Measurements from ENCODE around the gene DNAJC1. TPM values are rescaled to one million over a fixed set of nuclear protein-coding genes. Genes with fewer than 3 reads are reported as not detected.

DNAJC1 gene
- total RNA-seq, 4 donors from 2014 or later = 37.1 to 41.7 (median 40.1) TPM

DNA sequence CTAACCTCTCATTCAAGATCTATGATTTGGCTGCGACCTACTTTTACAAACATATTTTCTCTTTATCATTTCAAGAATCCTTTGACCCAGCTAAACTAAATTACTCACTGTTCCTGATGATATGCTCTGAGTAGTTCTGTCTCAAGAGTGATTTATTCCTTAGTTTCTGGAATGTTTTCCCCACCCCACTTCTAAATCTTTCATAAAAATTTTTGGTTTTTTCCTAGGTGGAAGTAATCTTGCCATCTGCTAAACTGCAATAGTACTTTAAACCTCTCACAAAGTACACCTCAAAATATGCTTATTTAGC lies 170.8 kb downstream of the DNAJC1 start:
- Histone ChIP-seq H3K4me3 (no peak overlapping the region), H3K36me3 (no peaks in the 10 kb centered on the region), H3K9me3 (peaks cover 0 to 18% (median 8%) of the 10 kb centered on the region in 4 donors), H3K4me1 (no peaks in the 10 kb centered on the region), H3K27ac (no peak overlapping the region), H3K27me3 (no peaks in the 10 kb centered on the region)
- DNase-seq = no peak
- no peak for TF ChIP-seq POLR2A (IDR thresholded peaks at IDR 0.05)
- TF ChIP-seq, protein P1, sequence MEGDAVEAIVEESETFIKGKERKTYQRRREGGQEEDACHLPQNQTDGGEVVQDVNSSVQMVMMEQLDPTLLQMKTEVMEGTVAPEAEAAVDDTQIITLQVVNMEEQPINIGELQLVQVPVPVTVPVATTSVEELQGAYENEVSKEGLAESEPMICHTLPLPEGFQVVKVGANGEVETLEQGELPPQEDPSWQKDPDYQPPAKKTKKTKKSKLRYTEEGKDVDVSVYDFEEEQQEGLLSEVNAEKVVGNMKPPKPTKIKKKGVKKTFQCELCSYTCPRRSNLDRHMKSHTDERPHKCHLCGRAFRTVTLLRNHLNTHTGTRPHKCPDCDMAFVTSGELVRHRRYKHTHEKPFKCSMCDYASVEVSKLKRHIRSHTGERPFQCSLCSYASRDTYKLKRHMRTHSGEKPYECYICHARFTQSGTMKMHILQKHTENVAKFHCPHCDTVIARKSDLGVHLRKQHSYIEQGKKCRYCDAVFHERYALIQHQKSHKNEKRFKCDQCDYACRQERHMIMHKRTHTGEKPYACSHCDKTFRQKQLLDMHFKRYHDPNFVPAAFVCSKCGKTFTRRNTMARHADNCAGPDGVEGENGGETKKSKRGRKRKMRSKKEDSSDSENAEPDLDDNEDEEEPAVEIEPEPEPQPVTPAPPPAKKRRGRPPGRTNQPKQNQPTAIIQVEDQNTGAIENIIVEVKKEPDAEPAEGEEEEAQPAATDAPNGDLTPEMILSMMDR (IDR thresholded peaks at IDR 0.05) = no peak

DNA sequence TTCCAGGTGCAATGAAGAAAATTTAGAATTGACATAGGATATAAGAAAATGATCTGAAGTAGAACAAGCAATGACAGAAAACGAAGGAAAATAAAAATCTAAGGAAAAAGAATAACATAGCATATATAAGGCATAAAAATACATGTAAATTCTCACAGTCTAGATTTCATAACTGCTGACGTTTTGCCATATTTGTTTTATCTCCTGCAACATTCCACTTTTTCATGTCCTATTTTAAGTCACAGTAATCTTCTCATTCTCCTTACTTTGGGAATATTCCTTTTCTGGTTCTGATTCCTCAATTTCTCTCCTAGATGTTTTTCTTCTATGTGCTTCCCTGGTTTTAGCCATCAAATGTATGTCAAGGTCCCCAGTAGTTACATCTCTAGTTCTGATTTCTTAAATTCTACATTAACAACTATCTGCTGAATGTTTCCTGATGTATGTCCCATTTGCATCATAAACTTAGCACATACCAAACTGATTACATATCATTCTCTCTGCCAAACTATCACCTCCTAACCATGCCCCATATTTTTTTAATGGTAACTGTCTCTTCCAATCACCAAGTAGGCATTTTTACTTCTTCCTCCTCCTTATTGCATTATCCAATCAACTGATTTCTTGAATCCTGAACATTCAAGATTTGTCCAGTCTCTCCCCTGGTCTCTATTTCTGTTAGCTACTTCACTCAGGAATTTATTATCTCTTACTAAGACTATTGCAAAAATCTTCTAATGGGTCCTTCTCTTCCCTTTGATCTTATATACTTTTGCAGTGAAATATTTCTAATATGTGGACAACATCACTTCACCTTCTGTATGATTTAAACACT lies 171.3 kb downstream of the DNAJC1 start:
- Histone ChIP-seq H3K9me3 (peaks cover 0 to 18% (median 9%) of the 10 kb centered on the region in 4 donors), H3K27me3 (no peaks in the 10 kb centered on the region), H3K4me1 (no peaks in the 10 kb centered on the region), H3K36me3 (no peaks in the 10 kb centered on the region), H3K4me3 (no peak overlapping the region), H3K27ac (no peak overlapping the region)
- no peak for DNase-seq
- TF ChIP-seq, protein P1 (IDR thresholded peaks at IDR 0.05) = no peak
- TF ChIP-seq POLR2A (IDR thresholded peaks at IDR 0.05) = no peak

DNA sequence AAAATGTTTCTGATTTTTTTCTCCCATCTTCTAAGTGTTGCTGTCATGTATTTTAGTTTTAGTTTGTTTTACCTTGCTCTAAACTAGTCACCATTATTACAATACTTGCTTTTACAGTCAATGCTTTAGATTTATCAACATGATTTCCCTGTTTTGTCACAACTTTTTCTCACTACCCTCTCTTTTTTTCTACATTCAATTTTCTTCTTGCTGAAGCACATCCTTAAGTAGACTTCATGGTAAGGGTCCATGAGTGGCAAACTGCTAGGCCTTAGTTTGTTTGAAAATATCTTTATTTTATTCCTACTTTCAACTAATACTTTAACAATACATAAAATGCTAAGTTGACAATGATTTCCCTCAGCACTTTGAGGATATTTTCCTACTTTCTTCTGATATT lies 173.5 kb downstream of the DNAJC1 start:
- Histone ChIP-seq H3K36me3 (no peaks in the 10 kb centered on the region), H3K4me1 (no peaks in the 10 kb centered on the region), H3K27ac (no peak overlapping the region), H3K9me3 (peaks cover 0 to 27% (median 9%) of the 10 kb centered on the region in 4 donors), H3K27me3 (no peaks in the 10 kb centered on the region), H3K4me3 (no peak overlapping the region)
- DNase-seq = no peak
- TF ChIP-seq POLR2A (IDR thresholded peaks at IDR 0.05) = no peak
- TF ChIP-seq, protein P1 (IDR thresholded peaks at IDR 0.05) = no peak

DNA sequence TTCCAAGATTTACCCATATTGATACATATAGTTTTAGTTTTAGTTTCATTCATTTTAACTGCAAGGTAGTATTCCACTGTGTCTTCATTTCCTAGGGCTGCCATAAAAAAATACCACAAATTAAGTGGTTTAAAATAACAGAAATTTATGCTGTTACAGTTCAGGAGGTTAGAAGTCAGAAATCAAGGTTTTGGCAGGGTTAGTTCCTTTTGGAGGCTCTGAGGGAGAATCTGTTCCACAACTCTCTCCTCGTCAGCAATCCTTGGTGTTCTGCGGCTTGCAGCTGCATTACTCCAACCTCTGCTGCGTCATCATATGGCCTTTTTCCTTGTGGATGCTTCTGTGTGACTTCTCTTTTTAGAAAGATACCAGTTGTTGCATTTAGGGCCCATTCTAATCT lies 176.2 kb downstream of the DNAJC1 start:
- TF ChIP-seq POLR2A (IDR thresholded peaks at IDR 0.05) = no peak
- TF ChIP-seq, protein P1 (IDR thresholded peaks at IDR 0.05) = no peak
- no peak for DNase-seq
- Histone ChIP-seq H3K4me1 (no peaks in the 10 kb centered on the region), H3K27me3 (no peaks in the 10 kb centered on the region), H3K36me3 (no peaks in the 10 kb centered on the region), H3K4me3 (no peak overlapping the region), H3K9me3 (peaks cover 0 to 20% (median 3%) of the 10 kb centered on the region in 4 donors), H3K27ac (no peak overlapping the region)

DNA sequence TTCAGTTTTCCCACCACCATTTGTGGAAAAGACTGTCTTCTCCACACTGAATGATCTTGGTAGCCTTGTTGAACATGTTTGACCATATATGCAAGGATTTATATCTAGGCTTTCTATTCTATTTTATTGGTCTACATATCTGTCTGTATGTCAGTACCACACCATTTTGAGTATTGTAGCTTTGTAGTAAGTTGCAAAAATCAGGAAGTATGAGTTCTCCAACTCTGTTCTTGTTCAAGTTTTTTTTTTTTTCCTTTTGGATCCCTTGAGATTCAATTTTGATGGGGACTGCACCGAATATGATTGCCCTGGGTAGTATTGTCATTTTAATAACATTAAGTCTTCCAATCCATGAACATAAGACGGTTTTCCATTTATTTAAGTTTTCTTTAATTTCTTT lies 176.8 kb downstream of the DNAJC1 start:
- no peak overlapping the region for H3K4me3 ChIP-seq
- peaks cover 0 to 20% (median 3%) of the 10 kb centered on the region in 4 donors for H3K9me3 ChIP-seq
- no peak overlapping the region for H3K27ac ChIP-seq
- H3K4me1 ChIP-seq = no peaks in the 10 kb centered on the region
- H3K36me3 ChIP-seq = no peaks in the 10 kb centered on the region
- TF ChIP-seq, protein P1 (IDR thresholded peaks at IDR 0.05) = no peak
- no peak for TF ChIP-seq POLR2A (IDR thresholded peaks at IDR 0.05)
- H3K27me3 ChIP-seq = no peaks in the 10 kb centered on the region
- no peak for DNase-seq
